GM12875 (cell line): ENCODE data around the gene RPL36A.

Source experiments
- H3K4me3 ChIP-seq: one replicate; pipeline ENCODE4 v1.5.1; 2011; ENCODE audit warnings: low read depth, low read length, control low read depth
- TF ChIP-seq, protein P1 (sequence below): IDR thresholded peaks from 2 replicates; pipeline ENCODE4 v1.5.1; 2011; ENCODE audit warnings: low read depth, mild to moderate bottlenecking, control low read depth, inconsistent platforms, low read length, moderate library complexity, borderline replicate concordance; ENCODE audit not compliant: insufficient read depth

The RPL36A gene

DNA sequence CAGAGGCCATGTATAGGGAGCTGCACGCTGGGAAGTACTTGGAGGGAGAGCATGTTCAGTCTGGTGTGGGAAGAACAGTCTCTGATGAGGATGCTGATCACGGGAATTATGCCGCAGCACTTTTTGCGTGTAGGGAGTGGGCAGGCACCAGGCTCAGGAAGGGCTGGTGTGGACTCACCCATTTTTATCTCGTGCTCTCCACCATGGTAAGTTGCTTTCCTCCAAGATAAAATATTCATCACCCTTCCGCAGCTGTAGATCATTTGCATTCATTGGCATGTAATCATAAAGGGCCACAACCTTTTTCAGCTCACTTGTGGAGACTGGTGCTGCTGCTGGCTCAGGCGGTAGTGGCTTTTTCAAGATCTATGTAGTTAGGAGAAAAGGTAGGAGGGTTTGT is 30.4 kb upstream of the RPL36A start:
- TF ChIP-seq, protein P1, sequence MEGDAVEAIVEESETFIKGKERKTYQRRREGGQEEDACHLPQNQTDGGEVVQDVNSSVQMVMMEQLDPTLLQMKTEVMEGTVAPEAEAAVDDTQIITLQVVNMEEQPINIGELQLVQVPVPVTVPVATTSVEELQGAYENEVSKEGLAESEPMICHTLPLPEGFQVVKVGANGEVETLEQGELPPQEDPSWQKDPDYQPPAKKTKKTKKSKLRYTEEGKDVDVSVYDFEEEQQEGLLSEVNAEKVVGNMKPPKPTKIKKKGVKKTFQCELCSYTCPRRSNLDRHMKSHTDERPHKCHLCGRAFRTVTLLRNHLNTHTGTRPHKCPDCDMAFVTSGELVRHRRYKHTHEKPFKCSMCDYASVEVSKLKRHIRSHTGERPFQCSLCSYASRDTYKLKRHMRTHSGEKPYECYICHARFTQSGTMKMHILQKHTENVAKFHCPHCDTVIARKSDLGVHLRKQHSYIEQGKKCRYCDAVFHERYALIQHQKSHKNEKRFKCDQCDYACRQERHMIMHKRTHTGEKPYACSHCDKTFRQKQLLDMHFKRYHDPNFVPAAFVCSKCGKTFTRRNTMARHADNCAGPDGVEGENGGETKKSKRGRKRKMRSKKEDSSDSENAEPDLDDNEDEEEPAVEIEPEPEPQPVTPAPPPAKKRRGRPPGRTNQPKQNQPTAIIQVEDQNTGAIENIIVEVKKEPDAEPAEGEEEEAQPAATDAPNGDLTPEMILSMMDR: no peak
- H3K4me3 ChIP-seq: no peak overlapping the region

DNA sequence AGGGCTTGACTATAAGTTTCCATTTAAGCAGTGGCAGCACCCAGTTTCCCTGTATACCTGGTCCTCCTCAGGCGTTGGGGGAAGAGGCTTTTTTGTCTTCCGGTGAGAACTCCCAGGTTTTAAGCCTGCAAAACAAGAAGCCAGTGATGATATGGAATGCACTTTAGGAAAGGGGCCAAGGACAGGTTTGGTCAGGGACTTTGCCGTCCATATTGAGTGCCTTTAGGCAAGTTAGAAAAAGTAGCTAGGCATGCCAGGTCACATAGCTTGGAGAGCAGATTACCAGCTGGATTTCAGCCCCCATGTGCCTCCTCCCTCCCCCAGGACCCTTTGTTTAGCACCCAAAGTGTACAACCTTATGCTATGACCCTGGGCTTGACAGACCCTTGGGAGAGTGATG is 28.7 kb upstream of the RPL36A start:
- no peak overlapping the region for H3K4me3 ChIP-seq
- TF ChIP-seq, protein P1: no peak

DNA sequence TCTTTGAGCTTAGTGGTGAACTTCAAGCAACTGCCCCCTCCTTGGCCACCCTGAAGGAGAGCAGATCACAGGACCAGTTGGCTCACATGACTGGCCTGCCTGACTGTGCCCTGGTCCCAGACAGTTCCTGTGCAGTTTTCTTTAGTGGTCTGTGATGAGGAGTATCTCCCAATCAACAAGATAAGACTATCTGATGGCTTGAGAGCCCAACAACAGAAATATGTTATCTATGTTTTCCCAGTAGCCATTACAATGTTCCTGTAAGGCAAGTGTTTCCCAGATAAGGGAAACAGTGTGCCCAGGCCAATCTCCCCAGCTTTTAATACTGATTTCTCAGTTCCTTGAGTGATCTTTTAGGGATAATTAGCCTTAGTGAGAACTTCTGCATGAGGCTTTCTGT is 28.1 kb upstream of the RPL36A start:
- TF ChIP-seq, protein P1: no peak
- no peak overlapping the region for H3K4me3 ChIP-seq

DNA sequence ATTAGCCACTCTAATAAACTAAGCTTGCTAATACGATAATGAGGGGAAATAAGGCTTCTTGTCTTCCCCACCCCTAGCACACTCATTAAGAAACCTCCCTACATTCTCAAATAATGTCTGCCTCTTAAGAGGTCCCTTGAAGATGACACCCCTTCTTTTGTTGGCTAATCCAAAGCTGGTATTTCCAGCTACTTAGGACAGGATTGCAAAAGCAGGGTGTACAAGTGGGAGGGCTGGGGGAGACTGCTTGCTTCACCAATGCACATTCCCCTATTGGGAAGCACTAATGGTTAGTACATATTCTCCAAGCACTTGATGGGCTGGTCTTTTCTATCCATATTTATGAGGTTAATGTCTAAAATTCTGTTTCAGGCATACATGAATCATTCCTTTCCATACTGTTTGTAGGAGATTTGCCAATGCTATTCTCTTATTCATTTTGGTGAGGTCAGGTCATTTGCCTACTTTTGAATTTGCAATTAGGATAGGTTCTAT is 25.5 kb upstream of the RPL36A start:
- H3K4me3 ChIP-seq: no peak overlapping the region
- TF ChIP-seq, protein P1: no peak

DNA sequence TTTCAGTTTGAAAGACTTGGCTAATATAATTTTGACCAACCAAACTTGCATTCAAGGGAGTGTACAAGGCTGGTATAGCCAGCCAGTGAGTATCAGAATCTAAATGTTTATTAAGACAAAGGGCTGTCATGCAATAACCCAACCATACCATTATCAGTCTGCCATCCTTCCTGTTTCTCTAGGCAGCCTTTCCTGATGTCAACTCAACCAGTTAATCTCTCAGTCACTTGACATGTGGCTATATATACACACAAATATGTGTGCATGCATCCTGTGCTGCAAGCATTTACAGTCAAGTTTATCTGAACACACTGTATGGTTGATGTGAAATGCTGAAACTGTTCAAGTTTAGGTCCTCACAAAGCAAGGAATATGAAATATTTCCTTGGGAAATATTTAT is 22.0 kb upstream of the RPL36A start:
- TF ChIP-seq, protein P1: no peak
- H3K4me3 ChIP-seq: no peak overlapping the region

DNA sequence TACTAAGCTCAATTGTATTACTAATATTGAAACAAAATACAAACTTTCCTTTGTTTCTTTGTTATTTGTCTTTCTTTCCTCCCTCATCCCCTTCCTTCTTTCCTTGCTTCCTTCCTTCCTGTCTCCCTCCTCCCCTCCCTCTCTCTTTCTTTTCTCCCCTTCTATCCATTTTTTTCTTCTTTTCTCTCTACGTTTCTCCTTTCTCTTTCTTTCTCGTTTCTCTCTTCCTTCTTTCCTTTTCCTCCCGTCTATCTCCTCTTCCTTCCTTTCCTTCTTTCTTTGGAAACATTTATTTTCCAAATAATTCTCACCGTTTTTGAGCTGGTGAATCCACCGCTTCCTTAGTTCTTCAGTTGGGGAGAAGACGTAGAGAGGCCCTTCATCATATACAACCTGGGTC is 21.1 kb upstream of the RPL36A start:
- H3K4me3 ChIP-seq: no peak overlapping the region
- TF ChIP-seq, protein P1: no peak

DNA sequence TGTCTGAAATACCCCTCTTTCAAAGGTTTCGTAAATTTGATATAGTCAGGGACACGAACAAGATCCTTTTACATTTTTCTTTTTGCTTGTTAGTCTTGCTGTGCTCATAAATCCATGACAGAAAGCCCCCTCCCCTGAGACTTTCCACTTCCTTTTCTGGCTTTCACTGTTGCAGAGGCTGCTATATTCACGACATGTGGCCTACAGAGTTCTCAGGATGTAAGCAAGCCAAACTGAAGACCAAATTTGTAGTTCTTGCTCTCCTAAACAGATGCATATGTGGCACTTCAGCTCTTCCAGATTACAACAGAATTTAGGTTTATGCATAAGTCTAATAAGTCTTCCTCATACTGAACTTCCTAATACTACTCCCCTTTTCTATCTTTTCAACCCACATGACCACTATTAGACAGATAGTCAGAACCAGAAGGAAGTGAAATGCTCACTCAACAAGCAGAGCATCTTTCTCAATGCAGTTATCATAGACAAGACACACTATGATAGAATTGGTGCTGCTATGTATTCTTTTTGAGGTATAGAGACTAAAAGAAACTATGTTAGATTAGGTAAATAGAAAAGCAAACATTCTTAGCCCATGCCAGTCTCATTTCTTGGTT is 19.8 kb upstream of the RPL36A start:
- TF ChIP-seq, protein P1: no peak
- no peak overlapping the region for H3K4me3 ChIP-seq
